Activated effector memory CD4-positive, alpha-beta T cell treated with anti-CD3 and anti-CD28 coated beads, Interleukin-2, amount 50 U/mL, for 16 hours (primary cell): ENCODE data around the gene NHLRC2.
A peak's percentile ranks its signal among the peaks of the same experiment; 100 is the strongest.

Experiments used
- DNase-seq: peaks from one replicate; pipeline ENCODE4 v3.0.0-alpha.2; 2020

Gene NHLRC2

DNA sequence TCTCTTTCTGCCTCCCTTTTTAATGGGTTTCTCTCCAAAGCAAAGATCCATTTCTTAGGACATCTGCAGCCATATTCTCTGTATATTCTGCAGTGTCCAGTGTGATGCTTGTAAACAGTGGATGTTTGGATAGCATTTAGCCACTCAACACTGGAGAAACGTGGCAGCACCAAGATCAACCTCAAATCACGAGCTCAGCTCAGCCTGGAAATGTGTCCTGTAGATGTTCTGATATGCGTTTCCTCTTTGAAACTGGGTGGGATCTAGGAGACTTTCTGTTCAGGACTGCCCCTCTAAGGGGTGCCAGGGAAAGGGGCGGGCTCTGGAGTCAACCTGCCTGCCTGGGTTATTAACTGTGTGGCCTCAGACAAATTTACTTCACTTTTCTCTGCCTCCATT is 91.2 kb downstream of the NHLRC2 start:
- DNase-seq: no peak

DNA sequence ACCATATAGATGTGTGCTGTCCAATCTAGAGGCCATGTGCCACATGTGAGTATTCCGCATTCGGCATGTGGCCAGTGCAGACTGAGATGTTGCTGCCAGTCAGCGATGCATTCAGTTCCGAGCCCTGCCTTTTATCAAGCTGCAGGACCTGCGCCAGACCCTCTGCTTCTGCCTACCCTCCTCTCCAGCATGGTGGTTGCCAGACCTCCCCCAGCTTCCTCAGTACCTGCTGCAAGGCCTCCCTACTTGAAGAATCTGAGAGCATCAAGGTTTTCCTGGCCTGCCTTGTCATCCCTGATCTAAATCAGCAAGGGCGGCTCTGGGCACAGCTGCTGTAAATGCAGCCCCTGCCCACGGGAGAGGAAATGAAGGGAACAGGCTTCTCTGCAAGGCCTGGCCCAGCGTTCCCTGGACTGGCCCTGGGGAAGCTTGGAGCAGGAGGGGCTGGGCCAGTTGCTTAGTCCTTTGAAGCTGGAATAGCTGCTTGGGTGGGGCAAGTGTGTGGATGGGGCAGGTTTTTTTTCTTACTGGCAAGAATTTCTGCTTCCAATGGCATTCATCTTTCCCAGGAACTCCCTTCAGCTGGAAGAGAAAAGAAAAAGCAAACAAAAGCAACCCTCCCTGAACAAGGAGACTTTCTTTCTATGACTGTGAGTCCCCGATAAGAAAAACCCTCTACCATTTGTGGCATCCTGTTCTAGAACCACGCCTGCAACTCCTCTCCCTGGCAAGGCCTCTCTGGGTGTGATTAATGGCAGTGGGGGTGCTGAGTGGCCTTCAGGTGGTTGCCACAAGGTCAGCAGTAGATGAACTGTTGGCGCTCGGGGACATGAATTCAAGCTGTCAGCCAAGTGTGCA is 93.0 kb downstream of the NHLRC2 start:
- DNase-seq: no peak

DNA sequence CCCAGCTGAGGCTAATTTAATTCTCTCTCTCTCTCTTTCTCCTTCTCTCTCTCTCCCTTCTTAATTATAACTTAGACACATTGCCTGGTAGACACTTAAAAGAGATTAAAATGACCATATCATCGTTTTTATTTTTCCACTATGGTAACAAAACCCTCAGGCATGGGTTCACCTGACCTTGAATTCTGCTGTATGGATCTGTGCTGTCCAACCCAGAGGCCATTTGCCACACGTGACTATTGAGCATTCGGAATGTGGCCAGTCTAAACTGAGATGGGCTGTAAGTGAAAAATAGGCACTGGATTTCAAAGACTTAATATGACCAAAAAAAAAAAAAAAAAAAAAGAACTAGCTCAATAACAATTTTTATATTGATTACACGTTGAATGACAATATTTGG is 93.6 kb downstream of the NHLRC2 start:
- DNase-seq: no peak

DNA sequence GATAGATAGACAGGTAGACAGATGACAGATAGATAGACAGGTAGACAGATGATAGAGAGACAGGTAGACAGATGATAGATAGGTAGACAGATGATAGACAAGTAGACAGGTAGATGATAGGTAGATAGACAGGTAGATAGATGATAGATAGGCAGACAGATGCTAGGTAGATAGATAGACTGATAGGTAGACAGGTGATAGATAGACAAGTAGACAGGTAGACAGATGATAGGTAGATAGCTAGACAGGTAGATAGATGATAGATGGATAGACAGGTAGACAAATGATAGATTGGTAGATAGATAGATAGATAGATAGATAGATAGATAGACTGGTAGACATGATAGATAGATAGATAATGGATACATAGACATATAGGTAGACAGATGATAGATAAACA is 95.8 kb downstream of the NHLRC2 start:
- no peak for DNase-seq

DNA sequence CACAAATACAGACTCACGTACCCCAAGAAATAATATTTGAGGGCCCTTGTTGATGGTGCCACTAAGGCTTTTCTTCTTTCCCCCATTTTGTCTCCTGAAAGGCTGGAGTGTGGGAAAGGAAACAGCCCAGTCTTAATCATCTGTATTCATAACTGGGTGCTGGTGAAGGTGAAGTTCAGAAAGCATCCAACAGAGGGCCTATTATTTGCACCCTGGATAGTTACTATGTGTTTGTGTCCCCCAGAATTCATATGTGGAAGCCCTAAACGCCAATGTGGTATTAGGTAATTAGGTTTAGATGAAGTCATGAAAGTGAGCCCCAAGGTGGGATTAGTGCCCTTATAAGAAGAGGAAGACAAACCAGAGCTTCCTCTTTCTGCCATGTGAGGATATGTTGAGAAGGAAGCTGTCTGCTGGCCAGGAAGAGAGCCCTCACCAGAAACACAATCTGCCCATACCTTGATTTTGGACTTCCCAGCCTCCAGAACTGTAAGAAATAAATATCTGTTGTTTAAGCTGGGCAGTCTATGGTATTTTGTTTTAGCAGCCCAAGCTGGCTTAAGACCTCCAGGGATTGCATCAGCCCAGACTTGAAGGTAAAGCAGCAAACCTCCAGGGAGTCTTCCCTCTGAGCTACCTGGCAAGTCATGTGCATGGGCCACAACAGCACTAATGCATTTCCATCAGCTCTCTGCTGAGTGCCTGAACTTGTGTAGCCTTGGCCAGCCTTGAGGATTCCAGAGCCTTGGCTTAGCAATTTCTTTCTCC is 99.2 kb downstream of the NHLRC2 start:
- DNase-seq: no peak

DNA sequence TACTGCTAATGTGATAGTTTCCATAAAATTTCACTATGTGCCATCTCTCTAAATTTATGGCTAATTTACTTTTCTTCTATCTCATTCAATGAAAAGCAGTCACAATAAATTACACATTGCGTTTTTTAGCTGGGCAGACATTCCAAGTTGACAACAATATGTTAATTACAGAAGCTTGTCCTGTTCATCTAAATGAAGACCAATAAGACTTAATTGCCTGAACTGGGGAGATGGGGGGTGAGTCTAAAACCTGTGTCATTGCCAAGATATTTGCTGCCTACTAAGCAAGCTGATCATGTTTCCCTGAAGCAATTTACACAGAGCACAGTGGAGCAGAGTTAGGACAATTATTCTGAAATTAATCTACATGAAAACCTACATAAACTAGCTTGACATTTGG is 99.9 kb downstream of the NHLRC2 start:
- DNase-seq: no peak

DNA sequence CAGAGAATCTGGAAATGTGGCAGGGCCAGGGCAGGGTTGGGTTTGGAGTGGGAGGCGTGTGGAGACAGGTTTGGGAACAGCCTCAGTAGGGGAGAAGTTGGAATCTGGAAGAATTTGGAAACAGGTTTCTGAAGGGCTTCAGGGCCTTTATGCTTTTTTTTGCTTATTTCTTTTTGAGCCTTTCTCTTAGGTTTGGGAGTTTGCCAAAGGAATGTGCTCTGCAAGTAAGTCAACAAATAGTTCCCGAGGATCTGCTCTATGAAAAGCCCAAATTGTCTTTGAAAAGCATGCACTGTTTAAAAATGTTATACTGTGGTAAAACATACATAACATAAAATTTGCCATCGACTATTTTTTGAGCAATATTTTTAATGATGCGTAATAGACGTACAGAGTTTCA is 102.6 kb downstream of the NHLRC2 start:
- DNase-seq: no peak

DNA sequence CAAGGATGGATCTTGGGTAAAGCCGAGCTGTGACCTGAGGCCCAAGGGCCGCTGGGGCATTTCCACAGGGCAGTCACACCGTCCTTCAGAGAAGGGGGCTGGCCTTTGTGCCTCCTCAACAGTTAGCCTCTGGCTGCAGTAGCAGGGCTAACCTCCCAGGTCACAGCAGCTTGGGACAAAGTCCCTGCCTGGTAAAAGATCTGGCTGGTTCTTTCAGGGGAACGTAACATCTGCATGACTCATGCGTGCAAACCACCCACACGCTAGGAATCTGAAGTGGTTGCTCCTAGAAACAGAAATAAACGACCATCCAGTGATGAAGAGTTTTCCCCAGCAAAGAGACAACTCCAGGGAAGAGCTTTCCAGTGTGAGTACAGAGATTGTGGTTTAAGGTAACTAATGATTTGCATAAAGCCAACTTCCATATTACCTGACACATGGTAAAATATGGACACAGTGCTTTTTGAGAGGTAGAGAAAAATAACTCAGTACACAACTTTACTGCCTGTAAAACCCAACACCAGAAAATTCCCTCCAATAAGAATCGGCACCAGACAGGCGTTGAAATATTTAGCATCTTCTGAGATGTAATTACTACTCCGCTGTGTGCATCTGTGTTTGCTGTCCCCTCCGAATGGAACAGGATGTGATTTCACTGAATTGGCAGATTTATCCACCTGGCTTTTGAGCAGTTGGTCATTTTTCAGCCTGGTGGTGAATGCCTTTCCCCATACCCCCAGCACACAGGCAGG is 104.3 kb downstream of the NHLRC2 start:
- DNase-seq: no peak

DNA sequence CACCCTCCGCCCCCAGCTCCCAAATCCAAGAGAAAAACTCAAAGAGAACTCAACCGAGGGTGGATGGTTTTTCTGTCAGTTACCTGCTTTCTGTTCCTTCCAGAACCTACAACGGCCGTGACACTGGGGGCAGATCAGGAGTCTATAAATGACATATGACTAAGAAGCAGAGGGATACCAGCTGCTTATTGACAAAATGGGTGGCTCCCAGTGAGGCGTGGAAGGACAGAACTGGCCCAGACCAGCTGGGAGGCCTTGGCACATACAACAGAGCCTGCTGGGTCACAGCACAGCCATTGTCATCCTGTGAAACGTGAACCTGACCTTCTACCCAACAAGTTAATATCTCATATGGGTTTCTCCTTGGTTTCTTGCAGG is 104.9 kb downstream of the NHLRC2 start:
- no peak for DNase-seq

DNA sequence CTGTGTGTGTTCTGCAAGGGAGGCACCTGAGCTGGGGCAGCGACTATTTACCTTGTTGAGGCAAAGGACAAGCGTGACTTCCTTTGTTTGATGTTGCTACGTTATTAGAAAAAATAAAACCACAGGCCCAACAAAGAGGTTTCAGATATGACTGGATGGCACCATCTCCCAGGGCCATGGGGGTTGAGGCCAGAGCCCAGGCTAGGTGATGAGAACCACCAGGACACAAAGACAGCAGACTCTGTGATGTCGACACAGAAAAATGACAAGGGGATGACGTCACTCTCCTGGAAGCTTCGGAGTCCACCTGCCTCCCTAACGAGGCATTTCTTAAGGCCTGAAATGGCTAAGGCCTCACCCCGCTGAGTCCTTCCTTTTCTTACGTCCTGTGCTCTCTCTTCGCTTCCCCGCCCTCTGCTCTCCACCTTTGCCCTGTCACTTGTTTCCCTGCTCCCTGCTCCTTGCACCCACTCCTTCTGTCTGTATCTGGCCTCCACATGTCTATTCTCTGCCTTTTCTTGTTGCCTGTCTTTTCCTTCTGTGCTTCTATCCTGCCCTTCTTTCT is 106.2 kb downstream of the NHLRC2 start:
- DNase-seq: peak; percentile 78

DNA sequence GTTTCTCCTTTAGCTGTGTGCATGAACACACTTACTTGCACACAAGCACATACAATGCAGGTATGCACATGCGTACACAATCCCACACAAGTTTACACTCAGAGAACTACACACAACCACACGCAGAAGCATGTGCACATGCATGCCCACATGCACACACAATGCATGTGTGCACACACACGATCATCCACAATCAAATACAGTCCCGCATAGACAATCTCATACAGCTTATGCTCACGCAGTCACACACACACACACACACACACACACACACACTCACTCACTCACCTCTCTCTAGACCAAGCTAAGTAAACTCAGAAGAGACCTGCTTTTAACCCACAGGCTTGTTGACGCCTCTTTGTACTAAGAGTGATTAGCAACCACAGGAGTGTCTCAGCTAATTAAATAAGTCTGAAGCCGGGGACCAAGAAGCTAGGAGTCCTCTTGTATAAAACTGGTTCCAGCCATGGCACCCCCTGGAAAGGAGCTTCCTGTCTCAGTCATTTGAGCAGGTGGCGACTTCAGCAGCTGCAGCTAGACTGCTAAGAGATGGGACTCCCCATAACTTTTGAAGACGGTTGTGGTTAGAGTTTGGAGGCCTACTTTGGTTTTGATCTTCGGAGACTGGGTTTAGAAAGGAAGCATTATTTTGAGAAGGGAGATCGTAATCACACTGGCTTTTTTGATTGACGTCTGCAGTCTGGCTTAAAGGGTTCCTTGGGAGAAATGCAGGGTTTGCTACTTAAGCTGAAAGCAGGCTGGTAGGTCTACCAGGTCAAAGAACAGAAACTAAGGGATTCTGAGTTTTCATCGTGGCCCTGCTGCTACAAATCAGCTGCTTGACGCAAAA is 106.9 kb downstream of the NHLRC2 start:
- DNase-seq: peak; percentile 83

DNA sequence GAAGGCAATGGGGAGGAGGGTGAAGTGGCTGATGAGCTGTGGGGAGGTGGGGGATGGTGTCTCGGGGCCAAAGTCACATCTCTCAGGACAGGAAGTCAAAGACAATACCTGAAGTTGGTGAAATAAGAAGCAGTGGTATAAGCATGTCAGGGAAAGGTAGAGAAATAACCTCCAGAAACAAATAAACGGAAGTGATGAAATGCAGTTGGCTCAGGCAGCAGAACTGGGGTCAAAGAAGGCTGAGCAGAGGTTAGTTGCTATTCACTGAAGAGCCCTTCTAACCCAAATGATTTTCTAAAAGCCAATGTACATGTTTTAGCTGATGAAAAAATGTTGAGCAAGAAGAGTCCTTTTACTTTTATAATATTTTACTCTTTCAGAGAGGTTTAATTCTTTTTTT is 110.6 kb downstream of the NHLRC2 start:
- DNase-seq: no peak

DNA sequence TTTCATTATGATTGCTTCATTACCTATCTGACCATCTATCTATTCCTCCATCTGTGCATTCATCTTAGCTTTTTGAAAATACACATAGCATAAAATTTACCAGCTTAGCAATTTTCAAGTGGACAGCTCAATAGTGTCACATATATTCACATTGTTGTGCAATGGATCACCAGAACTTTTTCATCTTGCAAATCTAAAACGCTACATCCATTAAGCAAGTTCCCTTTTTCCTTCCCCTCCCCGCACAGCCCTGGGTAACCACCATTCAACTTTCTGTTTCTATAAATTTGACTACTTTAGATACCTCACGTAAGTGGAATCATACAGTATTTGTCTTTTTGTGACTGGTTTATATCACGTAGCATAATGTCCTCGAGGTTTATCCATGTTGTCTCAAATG is 111.2 kb downstream of the NHLRC2 start:
- DNase-seq: no peak
